Osteoblast (primary cell): ENCODE results near the gene DEGS2. TPM values are rescaled to one million over a fixed set of nuclear protein-coding genes. Genes with fewer than 3 reads are reported as not detected.

Experiments used
- DNase-seq: peaks from one replicate; pipeline ENCODE4 v3.0.0; 2011; ENCODE audit warnings: low spot score, mixed read lengths; ENCODE audit not compliant: insufficient read length; ENCODE audit errors: missing footprints
- H2AFZ ChIP-seq: 2 replicates; pipeline ENCODE4 v1.6.0; 2011; ENCODE audit warnings: mild to moderate bottlenecking, low read length
- H3K27ac ChIP-seq: 2 replicates; pipeline ENCODE4 v1.5.1; 2011; ENCODE audit warnings: mild to moderate bottlenecking, low read depth, low read length, moderate library complexity
- H3K27me3 ChIP-seq: 2 replicates; pipeline ENCODE4 v1.6.0; 2012; ENCODE audit warnings: mild to moderate bottlenecking, control low read depth, inconsistent platforms, low read length, moderate library complexity; ENCODE audit not compliant: insufficient read depth
- H3K36me3 ChIP-seq: 2 replicates; pipeline ENCODE4 v1.5.1; 2011; ENCODE audit warnings: mild to moderate bottlenecking, low read length, control low read depth, moderate library complexity; ENCODE audit not compliant: insufficient read depth
- H3K4me1 ChIP-seq: 2 replicates; pipeline ENCODE4 v1.5.1; 2011; ENCODE audit warnings: mild to moderate bottlenecking, low read length, control low read depth, moderate library complexity; ENCODE audit not compliant: insufficient read depth
- H3K4me2 ChIP-seq: 2 replicates; pipeline ENCODE4 v1.6.0; 2011; ENCODE audit warnings: mild to moderate bottlenecking, low read length; ENCODE audit not compliant: insufficient read depth
- H3K4me3 ChIP-seq: fragments of 200-600 bp; sonication (generic); 3 replicates; pipeline ENCODE4 v1.5.1; 2012; ENCODE audit warnings: mild to moderate bottlenecking, low read length, inconsistent platforms; ENCODE audit not compliant: insufficient read depth
- H3K79me2 ChIP-seq: 2 replicates; pipeline ENCODE4 v1.6.0; 2012; ENCODE audit warnings: mild to moderate bottlenecking, low read length, control low read depth, inconsistent platforms; ENCODE audit not compliant: insufficient read depth
- H3K9me3 ChIP-seq: 2 replicates; pipeline ENCODE4 v1.5.1; 2011; ENCODE audit warnings: low read depth, low read length, control low read depth
- H4K20me1 ChIP-seq: 2 replicates; pipeline ENCODE4 v1.6.0; 2012; ENCODE audit warnings: mild to moderate bottlenecking, low read length, control low read depth; ENCODE audit not compliant: insufficient read depth
- CTCF ChIP-seq: IDR thresholded peaks from 2 replicates; pipeline ENCODE4 v1.5.1; 2011; ENCODE audit warnings: mild to moderate bottlenecking, low read depth, low read length, moderate library complexity; ENCODE audit errors: extremely low read depth
- total RNA-seq: library from RNA; depleted of rRNA; stranded (reverse); fragments of >200 nt; gene quantifications from 2 replicates; pipeline ENCODE4 v1.2.3, GENCODE V29; 2012

DEGS2 gene
- total RNA-seq, 1 donor, result 0.36 TPM

GRCh38 chr14:100120522-100121269 is 38.7 kb downstream of the DEGS2 start:
- no peaks in the 10 kb centered on the region for H3K4me1 ChIP-seq
- H3K4me2 ChIP-seq, result no peak overlapping the region
- peaks cover 10% of the 10 kb centered on the region for H4K20me1 ChIP-seq
- peak; percentile 19 for DNase-seq
- H3K27ac ChIP-seq, result no peak overlapping the region
- peaks cover 3% of the 10 kb centered on the region for H3K36me3 ChIP-seq
- no peaks in the 10 kb centered on the region for H3K79me2 ChIP-seq
- no peak for TF ChIP-seq CTCF
- no peaks in the 10 kb centered on the region for H3K27me3 ChIP-seq
- H3K9me3 ChIP-seq, result no peaks in the 10 kb centered on the region
- H2AFZ ChIP-seq, result no peak overlapping the region
- H3K4me3 ChIP-seq, result no peak overlapping the region

- no peaks in the 10 kb centered on the region for H3K27me3 ChIP-seq
- no peak overlapping the region for H3K4me2 ChIP-seq
- no peak overlapping the region for H3K4me3 ChIP-seq
- no peak for TF ChIP-seq CTCF
- H3K79me2 ChIP-seq, result no peaks in the 10 kb centered on the region
- no peaks in the 10 kb centered on the region for H3K9me3 ChIP-seq
- H3K36me3 ChIP-seq, result no peaks in the 10 kb centered on the region
- H3K4me1 ChIP-seq, result no peaks in the 10 kb centered on the region
- no peak overlapping the region for H3K27ac ChIP-seq
- H4K20me1 ChIP-seq, result peaks cover 10% of the 10 kb centered on the region
- no peak overlapping the region for H2AFZ ChIP-seq
- peak; percentile 42 for DNase-seq
Observed at GRCh38 chr14:100119251-100119650, 40.2 kb downstream of the DEGS2 start.

- H3K27me3 ChIP-seq, result no peaks in the 10 kb centered on the region
Observed at GRCh38 chr14:100118396-100119011, 40.9 kb downstream of the DEGS2 start.

More at GRCh38 chr14:100118396-100119011, 40.9 kb downstream of the DEGS2 start:
- Histone ChIP-seq H3K9me3 (no peaks in the 10 kb centered on the region), H2AFZ (no peak overlapping the region), H3K27ac (no peak overlapping the region), H4K20me1 (peaks cover 10% of the 10 kb centered on the region), H3K36me3 (no peaks in the 10 kb centered on the region), H3K4me3 (no peak overlapping the region), H3K79me2 (no peaks in the 10 kb centered on the region), H3K4me2 (no peak overlapping the region), H3K4me1 (no peaks in the 10 kb centered on the region)
- no peak for TF ChIP-seq CTCF
- DNase-seq, result peak; percentile 90
